ENCODE results near the gene ACTA1. TPM values are rescaled to one million over a fixed set of nuclear protein-coding genes. Genes with fewer than 3 reads are reported as not detected.
A peak's percentile ranks its signal among the peaks of the same experiment; 100 is the strongest.

ACTA1 gene
- total RNA-seq, 1 donor, result not detected

GRCh38 chr1:229383961-229384360, 49.9 kb downstream of the ACTA1 start:
- peak; percentile 68 for DNase-seq (ENCODE audit: insufficient read length, low spot score, missing footprints)
- Histone ChIP-seq H4K20me1 (ENCODE audit: insufficient read depth, low read length) (no peaks in the 10 kb centered on the region), H3K27ac (ENCODE audit: low read depth, low read length) (no peak overlapping the region), H3K4me3 (ENCODE audit: insufficient read depth, low read length) (no peak overlapping the region), H3K27me3 (ENCODE audit: insufficient read depth, low read length) (no peaks in the 10 kb centered on the region), H2AFZ (ENCODE audit: low read length) (no peak overlapping the region), H3K9me3 (ENCODE audit: low read depth, low read length) (no peaks in the 10 kb centered on the region), H3K79me2 (ENCODE audit: insufficient read depth, low read length) (no peaks in the 10 kb centered on the region), H3K4me2 (ENCODE audit: insufficient read depth, low read length) (no peak overlapping the region), H3K36me3 (ENCODE audit: insufficient read depth, low read length) (no peaks in the 10 kb centered on the region), H3K4me1 (ENCODE audit: insufficient read depth, low read length) (peaks cover 4% of the 10 kb centered on the region)
- TF ChIP-seq CTCF (IDR thresholded peaks at IDR 0.05; ENCODE audit: extremely low read depth, low read depth, low read length), result no peak

GRCh38 chr1:229383188-229383587, 50.7 kb downstream of the ACTA1 start:
- Histone ChIP-seq H2AFZ (ENCODE audit: low read length) (no peak overlapping the region), H3K79me2 (ENCODE audit: insufficient read depth, low read length) (no peaks in the 10 kb centered on the region), H4K20me1 (ENCODE audit: insufficient read depth, low read length) (no peaks in the 10 kb centered on the region), H3K4me2 (ENCODE audit: insufficient read depth, low read length) (no peak overlapping the region), H3K27ac (ENCODE audit: low read depth, low read length) (no peak overlapping the region), H3K9me3 (ENCODE audit: low read depth, low read length) (no peaks in the 10 kb centered on the region), H3K4me1 (ENCODE audit: insufficient read depth, low read length) (no peaks in the 10 kb centered on the region), H3K4me3 (ENCODE audit: insufficient read depth, low read length) (no peak overlapping the region), H3K36me3 (ENCODE audit: insufficient read depth, low read length) (no peaks in the 10 kb centered on the region), H3K27me3 (ENCODE audit: insufficient read depth, low read length) (no peaks in the 10 kb centered on the region)
- DNase-seq (ENCODE audit: insufficient read length, low spot score, missing footprints), result no peak
- no peak for TF ChIP-seq CTCF (IDR thresholded peaks at IDR 0.05; ENCODE audit: extremely low read depth, low read depth, low read length)

Small RNA genes within 50 kb of the gene (small RNA-seq; reads per million reads assigned to genes)
- gene RN7SKP276 (not detected), gene RNU6-180P (not detected)

Other genes starting within 250 kb of the ACTA1 start
- gene RAB4A, start 163.0 kb downstream of the ACTA1 start, total RNA-seq, result 19.9 and 20.0 TPM in 2 replicates
- 9.1 and 9.4 TPM in 2 replicates for gene CCSAP, start 91.0 kb downstream of the ACTA1 start, total RNA-seq
- 35.1 and 35.4 TPM in 2 replicates for gene NUP133, start 74.2 kb upstream of the ACTA1 start, total RNA-seq
- gene ABCB10, start 124.6 kb upstream of the ACTA1 start, total RNA-seq, result 12.4 and 13.4 TPM in 2 replicates
- gene TAF5L, start 192.0 kb upstream of the ACTA1 start, total RNA-seq, result 13.4 and 14.4 TPM in 2 replicates
- gene URB2, start 192.2 kb upstream of the ACTA1 start, total RNA-seq, result 7.7 and 9.0 TPM in 2 replicates